ENCODE results near the gene LRRTM4. TPM values are rescaled to one million over a fixed set of nuclear protein-coding genes. Genes with fewer than 3 reads are reported as not detected.

The LRRTM4 gene
- total RNA-seq, 4 donors from 2014 or later, result 0.24 to 38.4 (median 1.0) TPM; not detected in 1

- H3K36me3 ChIP-seq, result no peaks in the 10 kb centered on the region
- H3K9me3 ChIP-seq, result no peaks in the 10 kb centered on the region
- H3K4me1 ChIP-seq, result no peaks in the 10 kb centered on the region
- no peaks in the 10 kb centered on the region for H3K27me3 ChIP-seq
- no peak overlapping the region for H3K4me3 ChIP-seq
- TF ChIP-seq CTCF (IDR thresholded peaks at IDR 0.05) (no peak), POLR2A (IDR thresholded peaks at IDR 0.05) (no peak)
- intact Hi-C loops (cut with DNase I; ENCODE audit: low total_unique reads), result no loop called here
- no peak for DNase-seq
- no peak overlapping the region for H3K27ac ChIP-seq
Observed at GRCh38 chr2:77119333-77119732, 402.8 kb downstream of the LRRTM4 start.

GRCh38 chr2:77108915-77109314 is 413.3 kb downstream of the LRRTM4 start:
- no peaks in the 10 kb centered on the region for H3K27me3 ChIP-seq
- H3K4me3 ChIP-seq, result no peak overlapping the region
- TF ChIP-seq CTCF (IDR thresholded peaks at IDR 0.05) (no peak), POLR2A (IDR thresholded peaks at IDR 0.05) (no peak)
- DNase-seq, result no peak
- no peaks in the 10 kb centered on the region for H3K36me3 ChIP-seq
- no peak overlapping the region for H3K27ac ChIP-seq
- H3K4me1 ChIP-seq, result no peaks in the 10 kb centered on the region
- intact Hi-C loops (cut with DNase I; ENCODE audit: low total_unique reads), result no loop called here
- no peaks in the 10 kb centered on the region for H3K9me3 ChIP-seq

GRCh38 chr2:77105008-77105407 is 417.2 kb downstream of the LRRTM4 start:
- intact Hi-C loops (cut with DNase I; ENCODE audit: low total_unique reads), result no loop called here
- TF ChIP-seq CTCF (IDR thresholded peaks at IDR 0.05), result no peak
- TF ChIP-seq POLR2A (IDR thresholded peaks at IDR 0.05), result no peak
- DNase-seq, result no peak
- Histone ChIP-seq H3K27ac (no peak overlapping the region), H3K36me3 (no peaks in the 10 kb centered on the region), H3K4me3 (no peak overlapping the region), H3K9me3 (no peaks in the 10 kb centered on the region), H3K4me1 (no peaks in the 10 kb centered on the region), H3K27me3 (no peaks in the 10 kb centered on the region)

GRCh38 chr2:77104554-77104953 is 417.6 kb downstream of the LRRTM4 start:
- no peak for DNase-seq
- Histone ChIP-seq H3K36me3 (no peaks in the 10 kb centered on the region), H3K4me1 (no peaks in the 10 kb centered on the region), H3K27me3 (no peaks in the 10 kb centered on the region), H3K9me3 (no peaks in the 10 kb centered on the region), H3K27ac (no peak overlapping the region), H3K4me3 (no peak overlapping the region)
- TF ChIP-seq CTCF (IDR thresholded peaks at IDR 0.05), result no peak
- TF ChIP-seq POLR2A (IDR thresholded peaks at IDR 0.05), result no peak
- intact Hi-C loops (cut with DNase I; ENCODE audit: low total_unique reads), result no loop called here

- Histone ChIP-seq H3K4me3 (no peak overlapping the region), H3K36me3 (no peaks in the 10 kb centered on the region), H3K4me1 (no peaks in the 10 kb centered on the region), H3K9me3 (no peaks in the 10 kb centered on the region), H3K27ac (no peak overlapping the region), H3K27me3 (no peaks in the 10 kb centered on the region)
- DNase-seq, result no peak
- no peak for TF ChIP-seq POLR2A (IDR thresholded peaks at IDR 0.05)
- intact Hi-C loops (cut with DNase I; ENCODE audit: low total_unique reads), result no loop called here
Observed at GRCh38 chr2:77102927-77103326, 419.2 kb downstream of the LRRTM4 start.

GRCh38 chr2:77101796-77102452 is 420.3 kb downstream of the LRRTM4 start:
- intact Hi-C loops (cut with DNase I; ENCODE audit: low total_unique reads), result no loop called here
- Histone ChIP-seq H3K27ac (no peak overlapping the region), H3K36me3 (no peaks in the 10 kb centered on the region), H3K27me3 (no peaks in the 10 kb centered on the region), H3K4me1 (no peaks in the 10 kb centered on the region), H3K4me3 (no peak overlapping the region), H3K9me3 (no peaks in the 10 kb centered on the region)
- no peak for TF ChIP-seq CTCF (IDR thresholded peaks at IDR 0.05)
- TF ChIP-seq POLR2A (IDR thresholded peaks at IDR 0.05), result no peak
- DNase-seq, result no peak

Data from uterus (tissue), 4 donors.